RWPE1 (cell line): ENCODE results near the gene CDC40.

ENCODE experiments used
- CTCF ChIA-PET: fragments of 350-600 bp; sonication (Branson Sonifier 250); formaldehyde crosslinking; extraction: SDS; loops from one replicate; lab custom pipeline; 2021; lab: Yijun Ruan, JAX
- POLR2A ChIA-PET: fragments of 400-600 bp; formaldehyde crosslinking; extraction: SDS; loops from one replicate; lab custom pipeline; 2020; ENCODE audit warnings: antibody characterized with exemption; ENCODE audit not compliant: low non-redundant PET; lab: Yijun Ruan, JAX
- DNase-seq: peaks from one replicate; pipeline ENCODE4 v3.0.0; 2012; ENCODE audit warnings: low spot score
- H3K27ac ChIP-seq: fragments of 450-650 bp; 2 replicates; pipeline ENCODE4 v1.5.1; 2017
- TF ChIP-seq, protein P1 (sequence below): fragments of 450-650 bp; conservative IDR thresholded peaks from 2 replicates; pipeline ENCODE4 v1.5.1; 2017; ENCODE audit warnings: low read depth, mild to moderate bottlenecking

The CDC40 gene

DNA sequence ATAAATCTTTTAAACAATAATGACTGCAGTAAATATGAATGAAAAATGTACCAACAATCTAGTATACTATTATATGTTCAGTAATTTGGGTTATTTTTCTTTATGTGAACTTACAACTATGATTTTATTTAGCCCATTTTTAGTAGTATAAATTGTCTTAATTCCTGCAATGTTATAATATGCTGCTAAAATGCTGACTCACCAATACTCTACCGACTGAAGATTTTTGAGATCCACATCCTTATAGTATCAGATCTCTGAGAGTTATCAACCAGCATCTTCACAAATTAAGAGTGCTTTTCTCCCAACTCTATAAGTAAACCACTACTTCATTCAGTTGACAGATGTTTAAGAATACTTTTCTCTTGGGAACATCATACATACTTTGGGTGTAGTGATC is 16.6 kb downstream of the CDC40 start:
- DNase-seq = no peak
- TF ChIP-seq, protein P1, sequence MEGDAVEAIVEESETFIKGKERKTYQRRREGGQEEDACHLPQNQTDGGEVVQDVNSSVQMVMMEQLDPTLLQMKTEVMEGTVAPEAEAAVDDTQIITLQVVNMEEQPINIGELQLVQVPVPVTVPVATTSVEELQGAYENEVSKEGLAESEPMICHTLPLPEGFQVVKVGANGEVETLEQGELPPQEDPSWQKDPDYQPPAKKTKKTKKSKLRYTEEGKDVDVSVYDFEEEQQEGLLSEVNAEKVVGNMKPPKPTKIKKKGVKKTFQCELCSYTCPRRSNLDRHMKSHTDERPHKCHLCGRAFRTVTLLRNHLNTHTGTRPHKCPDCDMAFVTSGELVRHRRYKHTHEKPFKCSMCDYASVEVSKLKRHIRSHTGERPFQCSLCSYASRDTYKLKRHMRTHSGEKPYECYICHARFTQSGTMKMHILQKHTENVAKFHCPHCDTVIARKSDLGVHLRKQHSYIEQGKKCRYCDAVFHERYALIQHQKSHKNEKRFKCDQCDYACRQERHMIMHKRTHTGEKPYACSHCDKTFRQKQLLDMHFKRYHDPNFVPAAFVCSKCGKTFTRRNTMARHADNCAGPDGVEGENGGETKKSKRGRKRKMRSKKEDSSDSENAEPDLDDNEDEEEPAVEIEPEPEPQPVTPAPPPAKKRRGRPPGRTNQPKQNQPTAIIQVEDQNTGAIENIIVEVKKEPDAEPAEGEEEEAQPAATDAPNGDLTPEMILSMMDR = no peak
- ChIA-PET POLR2A (no interaction called here), CTCF (interaction anchor here (0.6 to 0.7 kb wide), 2 partner anchors 11 to 665 kb away, joined by 3 read pairs; no protein-coding TSS in a partner anchor)
- no peak overlapping the region for H3K27ac ChIP-seq

DNA sequence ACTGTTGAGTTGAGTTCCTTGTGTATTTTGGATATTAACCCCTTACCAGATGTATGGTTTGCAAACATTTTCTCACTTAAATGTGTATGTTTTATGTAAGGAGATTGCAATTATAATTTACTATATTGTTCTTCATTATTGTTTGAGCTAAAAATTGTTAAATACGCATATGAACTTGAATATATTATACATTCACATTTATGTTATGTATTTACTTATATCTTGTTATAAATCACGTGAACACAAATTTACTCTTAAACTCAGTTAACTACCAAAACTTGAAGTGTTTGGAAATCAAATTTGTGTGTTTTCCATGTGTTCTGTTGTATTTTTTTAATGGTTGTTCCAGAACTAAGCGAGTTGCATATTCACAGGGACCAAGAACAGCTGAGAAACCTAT is 18.3 kb downstream of the CDC40 start:
- CTCF ChIA-PET = no interaction called here
- DNase-seq = no peak
- POLR2A ChIA-PET = no interaction called here
- TF ChIP-seq, protein P1 = no peak
- no peak overlapping the region for H3K27ac ChIP-seq

DNA sequence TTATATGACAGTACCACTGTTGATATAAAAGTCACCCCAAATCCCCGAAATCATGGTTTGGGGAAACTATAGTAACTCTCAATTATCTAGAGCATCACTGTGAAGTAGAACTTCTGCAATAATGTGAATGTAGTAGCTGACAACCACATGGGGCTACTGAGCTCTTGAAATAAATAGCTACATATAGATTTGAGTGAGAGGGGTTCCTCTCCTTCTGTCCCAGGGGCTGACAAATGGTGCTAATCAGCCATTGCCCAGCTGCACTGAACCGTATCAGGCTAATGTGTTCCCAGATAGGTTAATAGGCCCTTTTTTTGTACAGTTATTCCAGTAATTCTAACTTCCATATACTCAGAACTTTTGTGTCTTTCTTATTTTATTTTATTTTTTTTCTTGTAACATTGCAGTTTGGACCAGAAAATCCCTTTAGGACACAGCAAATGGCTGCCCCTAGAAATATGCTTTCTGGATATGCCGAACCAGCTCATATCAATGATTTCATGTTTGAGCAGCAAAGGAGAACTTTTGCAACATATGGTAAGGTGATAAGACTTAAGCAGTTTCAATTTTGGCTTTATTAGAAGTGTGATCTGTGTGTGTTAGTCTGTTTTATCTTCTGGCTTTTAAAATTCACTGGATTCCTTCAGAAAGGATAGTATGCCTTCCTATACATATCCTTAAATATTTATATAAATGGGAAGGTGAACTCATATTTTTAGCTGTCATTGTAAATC is 21.1 kb downstream of the CDC40 start:
- H3K27ac ChIP-seq = no peak overlapping the region
- DNase-seq = no peak
- ChIA-PET POLR2A (no interaction called here), CTCF (interaction anchor here (0.7 kb wide), 3 partner anchors 136 to 1058 kb away, joined by 3 to 4 read pairs (median 3); a partner anchor contains a TSS)
- TF ChIP-seq, protein P1 = no peak

DNA sequence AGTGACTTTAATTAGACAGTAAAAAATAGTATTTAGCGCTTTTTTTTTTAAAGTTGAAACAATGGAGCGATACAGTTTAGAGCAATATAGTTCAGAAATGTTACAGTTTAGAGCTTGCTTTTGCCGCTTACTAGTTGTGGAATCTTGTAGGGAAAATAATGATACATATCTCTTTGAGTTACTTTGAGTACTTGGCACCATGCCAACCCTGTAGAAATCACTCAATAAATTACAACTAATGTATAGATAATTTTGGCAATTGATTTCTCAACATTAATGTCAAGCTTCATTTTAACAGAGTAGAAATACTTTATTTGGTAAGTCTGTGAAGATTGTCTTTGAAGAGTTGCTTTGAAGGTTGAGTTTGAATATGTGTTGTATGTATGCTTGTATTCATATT is 27.4 kb downstream of the CDC40 start:
- TF ChIP-seq, protein P1 = no peak
- ChIA-PET CTCF (interaction anchor here (0.7 kb wide), 2 partner anchors 11 to 867 kb away, joined by 3 read pairs; no protein-coding TSS in a partner anchor), POLR2A (no interaction called here)
- no peak for DNase-seq
- H3K27ac ChIP-seq = no peak overlapping the region

DNA sequence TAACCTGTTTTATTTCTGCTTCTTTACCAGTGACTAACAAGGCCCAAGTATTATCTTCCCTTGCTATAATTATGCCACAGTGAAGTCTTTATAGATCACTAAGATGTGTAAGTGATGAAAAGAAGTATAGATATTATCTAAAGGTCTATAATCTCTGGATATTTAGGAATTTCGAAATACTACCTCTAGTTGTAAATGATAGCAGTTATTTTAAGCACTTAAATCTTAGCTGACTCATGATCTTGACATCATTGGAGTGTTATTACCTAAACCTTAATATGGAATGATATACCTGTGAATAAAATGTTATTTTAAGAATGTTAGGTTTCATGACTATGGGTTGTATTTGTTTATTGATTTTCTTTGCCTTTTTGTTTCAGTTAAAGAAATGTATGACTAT is 31.5 kb downstream of the CDC40 start:
- POLR2A ChIA-PET = no interaction called here
- H3K27ac ChIP-seq = no peak overlapping the region
- TF ChIP-seq, protein P1 = no peak
- CTCF ChIA-PET = no interaction called here
- DNase-seq = no peak

DNA sequence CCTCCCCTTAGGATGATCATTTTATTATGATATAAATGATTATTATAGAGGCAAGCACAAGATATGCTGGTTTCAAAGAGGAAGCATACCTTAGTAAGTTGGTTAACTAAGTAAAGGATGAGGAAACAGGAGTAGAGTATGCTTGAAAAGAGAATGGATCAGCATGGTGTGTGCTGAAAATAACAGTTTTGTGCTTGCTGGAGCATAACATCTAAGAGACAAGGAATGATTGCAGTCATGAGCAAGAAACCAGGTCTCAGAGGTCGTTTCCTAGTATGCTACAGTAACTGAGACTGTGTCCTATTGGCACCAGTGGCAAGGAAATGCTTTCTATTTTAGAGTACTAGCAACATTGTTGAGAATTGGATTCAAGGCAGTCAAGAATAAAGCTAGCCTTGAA is 34.1 kb downstream of the CDC40 start:
- TF ChIP-seq, protein P1 = no peak
- POLR2A ChIA-PET = interaction anchor here (0.5 kb wide), 1 partner anchor 370 kb away, joined by 4 read pairs; no protein-coding TSS in a partner anchor
- no peak overlapping the region for H3K27ac ChIP-seq
- CTCF ChIA-PET = no interaction called here
- DNase-seq = no peak
